HL-60 (cell line): ENCODE data around the gene OR4N2.
"Not testable (repeated sequence)": the region's sequence is repeated elsewhere in the genome, so short reads cannot be mapped to it uniquely, and the experiment has no call there.

Experiments
- CTCF ChIP-seq: IDR thresholded peaks from one replicate; pipeline ENCODE4 v1.5.1; 2011; ENCODE audit warnings: low read length, control low read depth, inconsistent platforms; ENCODE audit not compliant: insufficient read depth
- GABPA ChIP-seq: IDR thresholded peaks from 2 replicates; pipeline ENCODE4 v1.6.1; 2012; ENCODE audit warnings: low read depth
- POLR2AphosphoS5 ChIP-seq: IDR thresholded peaks from 2 replicates; pipeline ENCODE4 v1.6.1; 2012; ENCODE audit warnings: low read depth

- not testable (repeated sequence) for TF ChIP-seq CTCF, POLR2AphosphoS5, GABPA
These were observed 30.4 kb upstream of the OR4N2 start, which contains the start of gene OR4M1 for GRCh38 chr14:19773204-19773603.
